CD14-positive monocyte (primary cell): Measurements from ENCODE around the gene PCDHGA2. TPM values are rescaled to one million over a fixed set of nuclear protein-coding genes. Genes with fewer than 3 reads are reported as not detected.

Experiments
- DNase-seq, 3 donors: peaks; one replicate each; pipeline ENCODE4 v3.0.0-alpha.2; 2011 to 2022
- H2AFZ ChIP-seq: 2 replicates; pipeline ENCODE4 v1.6.0; 2012; ENCODE audit warnings: mild to moderate bottlenecking, low read depth, low read length, inconsistent platforms; ENCODE audit not compliant: insufficient read depth, poor library complexity, severe bottlenecking
- H3K27ac ChIP-seq, 2 donors: 1 replicate in 1 of 2; 2 replicates in 1 of 2; pipeline ENCODE4 v1.5.1; 2012 to 2013; ENCODE audit warnings: low read length in 2 of 2, control low read depth in 1 of 2, inconsistent platforms in 1 of 2, low read depth in 1 of 2, mild to moderate bottlenecking in 1 of 2
- H3K27me3 ChIP-seq, 2 donors: one replicate each; pipeline versions ENCODE4 v1.6.0 to v1.6.1; 2011 to 2013; ENCODE audit warnings: low read length in 2 of 2; ENCODE audit not compliant: control insufficient read depth in 2 of 2, insufficient read depth in 2 of 2
- H3K36me3 ChIP-seq, 2 donors: replicated peaks in 1 of 2; 1 replicate in 1 of 2; 2 replicates in 1 of 2; pipeline versions ENCODE4 v1.5.1 to v1.6.1; 2012 to 2013; ENCODE audit warnings: low read length in 2 of 2, control low read depth in 1 of 2, inconsistent platforms in 1 of 2, mild to moderate bottlenecking in 1 of 2; ENCODE audit not compliant: insufficient read depth in 2 of 2, control insufficient read depth in 1 of 2
- H3K4me1 ChIP-seq, 2 donors: 1 replicate in 1 of 2; 2 replicates in 1 of 2; pipeline versions ENCODE4 v1.5.1 to v1.6.1; 2012 to 2013; ENCODE audit warnings: low read length in 2 of 2, control low read depth in 1 of 2, inconsistent platforms in 1 of 2, mild to moderate bottlenecking in 1 of 2, moderate library complexity in 1 of 2; ENCODE audit not compliant: insufficient read depth in 2 of 2, control insufficient read depth in 1 of 2
- H3K4me2 ChIP-seq: replicated peaks from 2 replicates; pipeline ENCODE3; 2012; ENCODE audit warnings: low read length, moderate library complexity, mild to moderate bottlenecking; ENCODE audit not compliant: poor library complexity, severe bottlenecking; ENCODE audit errors: extremely low read depth
- H3K4me3 ChIP-seq, 3 experiments: fragments of 200-600 bp in 1 of 3; sonication (generic) in 1 of 3; replicated peaks in 1 of 3; 1 replicate in 2 of 3; 2 replicates in 1 of 3; pipeline ENCODE4 v1.5.1; 2011 to 2013; ENCODE audit warnings: low read length in 3 of 3, mild to moderate bottlenecking in 3 of 3, control low read depth in 2 of 3, low read depth in 2 of 3, inconsistent platforms in 1 of 3, moderate library complexity in 1 of 3
- H3K79me2 ChIP-seq: 2 replicates; pipeline ENCODE4 v1.6.0; 2012; ENCODE audit warnings: mild to moderate bottlenecking, control low read depth, inconsistent platforms, low read length, moderate library complexity; ENCODE audit not compliant: insufficient read depth
- H3K9ac ChIP-seq: 2 replicates; pipeline ENCODE4 v1.6.0; 2017; ENCODE audit warnings: low read length, mild to moderate bottlenecking; ENCODE audit not compliant: insufficient read depth, poor library complexity, severe bottlenecking
- H3K9me3 ChIP-seq, 2 donors: replicated peaks in 1 of 2; 1 replicate in 1 of 2; 2 replicates in 1 of 2; pipeline versions ENCODE4 v1.5.1 to v1.6.1; 2012 to 2013; ENCODE audit warnings: low read length in 2 of 2, control low read depth in 1 of 2; ENCODE audit not compliant: control insufficient read depth in 1 of 2, insufficient read depth in 1 of 2
- H4K20me1 ChIP-seq: 2 replicates; pipeline ENCODE4 v1.6.0; 2012; ENCODE audit warnings: mild to moderate bottlenecking, low read length, control low read depth, moderate library complexity; ENCODE audit not compliant: insufficient read depth
- H3K27ac Mint-ChIP-seq, 7 donors: one replicate each; pipeline ENCODE4 v1.8.0; 2020; ENCODE audit warnings: mild to moderate bottlenecking in 7 of 7, mixed read lengths in 7 of 7, moderate library complexity in 6 of 7, inconsistent platforms in 2 of 7
- H3K27me3 Mint-ChIP-seq, 3 donors: one replicate each; pipeline ENCODE4 v1.8.0; 2021 to 2022; ENCODE audit warnings: low read depth in 3 of 3, mild to moderate bottlenecking in 3 of 3, mixed read lengths in 3 of 3, moderate library complexity in 3 of 3, inconsistent platforms in 1 of 3
- H3K36me3 Mint-ChIP-seq, 2 donors: one replicate each; pipeline ENCODE4 v1.8.0; 2020; ENCODE audit warnings: mixed read lengths in 2 of 2, inconsistent platforms in 1 of 2, mild to moderate bottlenecking in 1 of 2
- H3K4me1 Mint-ChIP-seq: one replicate; pipeline ENCODE4 v1.8.0; 2020; ENCODE audit warnings: mild to moderate bottlenecking, mixed read lengths
- H3K4me3 Mint-ChIP-seq, 2 donors: one replicate each; pipeline ENCODE4 v1.8.0; 2020; ENCODE audit warnings: mild to moderate bottlenecking in 2 of 2, mixed read lengths in 2 of 2, moderate library complexity in 1 of 2
- H3K9me3 Mint-ChIP-seq, 7 donors: one replicate each; pipeline ENCODE4 v1.8.0; 2020 to 2022; ENCODE audit warnings: mixed read lengths in 7 of 7, mild to moderate bottlenecking in 6 of 7, moderate library complexity in 6 of 7, inconsistent platforms in 2 of 7
- WGBS: methylation state at CpG from one replicate; pipeline ENCODE4 v1.1.5; 2013; ENCODE audit warnings: missing lambda C conversion rate; ENCODE audit not compliant: insufficient coverage; 5-methylcytosine and 5-hydroxymethylcytosine counted together
- intact Hi-C, 2 donors: fragments of 100-400 bp; cut with micrococcal nuclease; formaldehyde crosslinking; loops; one replicate each; pipeline versions ENCODE4 v1.15.0 to v1.15.1; 2023
- polyA plus RNA-seq, 3 donors: library from polyadenylated mRNA; depleted of rRNA in 1 of 3; unstranded in 2 of 3; stranded (reverse) in 1 of 3; fragments of 300-500 nt in 2 of 3; fragments of >200 nt in 1 of 3; fragmentation: Illumina TruSeq in 2 of 3; gene quantifications; 1 replicate in 2 of 3; 2 replicates in 1 of 3; pipeline ENCODE4 v1.2.3, GENCODE V29; 2012 to 2021
- TF ChIP-seq, protein P1 (sequence below): fragments of 200-600 bp; IDR thresholded peaks from one replicate; pipeline ENCODE4 v1.8.0; 2022; ENCODE audit warnings: antibody characterized with exemption, mild to moderate bottlenecking

The PCDHGA2 gene
- polyA plus RNA-seq, 3 donors: not detected

DNA sequence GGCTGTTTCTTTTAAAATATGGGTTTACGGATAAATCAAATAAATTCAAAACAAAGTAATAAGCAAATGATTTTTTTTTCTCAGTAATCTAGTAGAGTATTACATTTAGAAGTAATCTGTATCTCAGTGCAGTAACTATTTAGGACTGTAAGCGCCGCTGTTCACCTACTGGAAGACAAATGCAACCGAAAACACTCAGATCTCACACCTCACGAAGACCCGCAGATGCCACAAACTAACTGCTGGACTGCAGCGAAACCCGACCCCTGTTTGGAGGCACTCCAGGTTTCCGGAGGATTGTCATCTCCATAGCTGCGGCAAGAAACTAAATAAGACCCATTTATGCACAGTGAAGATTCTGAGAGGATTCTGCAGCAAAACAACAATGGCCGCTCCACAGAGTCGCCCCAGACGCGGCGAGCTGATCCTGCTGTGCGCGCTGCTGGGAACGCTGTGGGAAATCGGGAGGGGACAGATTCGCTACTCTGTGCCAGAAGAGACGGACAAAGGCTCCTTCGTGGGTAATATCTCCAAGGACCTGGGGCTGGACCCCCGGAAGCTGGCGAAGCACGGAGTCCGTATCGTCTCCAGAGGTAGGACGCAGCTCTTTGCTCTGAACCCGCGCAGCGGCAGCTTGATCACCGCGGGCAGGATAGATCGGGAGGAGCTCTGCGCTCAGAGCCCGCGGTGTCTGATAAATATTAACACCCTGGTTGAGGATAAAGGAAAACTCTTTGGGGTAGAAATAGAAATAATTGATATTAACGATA lies 54.1 kb downstream of the PCDHGA2 start, which contains the start of gene PCDHGA8:
Gene PCDHGA8 (plus strand): TSS at position 205 of the 770 bp plus-strand sequence. CDS start 181 bp downstream, at position 386.
- Mint-ChIP-seq H3K9me3 (peaks cover 41 to 79% (median 64%) of the 10 kb centered on the region in 7 donors), H3K4me1 (peaks cover 5% of the 10 kb centered on the region), H3K27ac (no peak within 1 kb of the TSS), H3K36me3 (peaks cover 7 to 12% of the 10 kb centered on the region in 2 donors), H3K27me3 (peaks cover 59 to 88% (median 84%) of the 10 kb centered on the region in 3 donors), H3K4me3 (peak within 1 kb of the TSS; percentile 42 to 69)
- Histone ChIP-seq H3K27me3 (peaks cover 53 to 97% of the 10 kb centered on the region in 2 donors), H3K9me3 (peaks cover 50 to 92% of the 10 kb centered on the region in 2 donors), H2AFZ (no peak within 1 kb of the TSS), H3K36me3 (no peaks in the 10 kb centered on the region), H3K27ac (no peak within 1 kb of the TSS), H3K4me1 (no peaks in the 10 kb centered on the region), H3K4me2 (no peak within 1 kb of the TSS), H3K9ac (no peak within 1 kb of the TSS), H3K79me2 (no peaks in the 10 kb centered on the region), H4K20me1 (no peaks in the 10 kb centered on the region), H3K4me3 (no peak within 1 kb of the TSS)
- TF ChIP-seq, protein P1, sequence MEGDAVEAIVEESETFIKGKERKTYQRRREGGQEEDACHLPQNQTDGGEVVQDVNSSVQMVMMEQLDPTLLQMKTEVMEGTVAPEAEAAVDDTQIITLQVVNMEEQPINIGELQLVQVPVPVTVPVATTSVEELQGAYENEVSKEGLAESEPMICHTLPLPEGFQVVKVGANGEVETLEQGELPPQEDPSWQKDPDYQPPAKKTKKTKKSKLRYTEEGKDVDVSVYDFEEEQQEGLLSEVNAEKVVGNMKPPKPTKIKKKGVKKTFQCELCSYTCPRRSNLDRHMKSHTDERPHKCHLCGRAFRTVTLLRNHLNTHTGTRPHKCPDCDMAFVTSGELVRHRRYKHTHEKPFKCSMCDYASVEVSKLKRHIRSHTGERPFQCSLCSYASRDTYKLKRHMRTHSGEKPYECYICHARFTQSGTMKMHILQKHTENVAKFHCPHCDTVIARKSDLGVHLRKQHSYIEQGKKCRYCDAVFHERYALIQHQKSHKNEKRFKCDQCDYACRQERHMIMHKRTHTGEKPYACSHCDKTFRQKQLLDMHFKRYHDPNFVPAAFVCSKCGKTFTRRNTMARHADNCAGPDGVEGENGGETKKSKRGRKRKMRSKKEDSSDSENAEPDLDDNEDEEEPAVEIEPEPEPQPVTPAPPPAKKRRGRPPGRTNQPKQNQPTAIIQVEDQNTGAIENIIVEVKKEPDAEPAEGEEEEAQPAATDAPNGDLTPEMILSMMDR: peak; percentile 12
- intact Hi-C loops: no loop called here
- DNase-seq: no peak
- WGBS: 31% methylated on average over 23 of the region's 38 CpGs

Other genes with a start within 250 kb of the PCDHGA2 start
- gene PCDHB2, start 244.1 kb upstream of the PCDHGA2 start, polyA plus RNA-seq: not detected
- not detected for gene PCDHB3, start 238.3 kb upstream of the PCDHGA2 start, polyA plus RNA-seq
- gene PCDHB4, start 216.9 kb upstream of the PCDHGA2 start, polyA plus RNA-seq: not detected
- gene PCDHB5, start 203.6 kb upstream of the PCDHGA2 start, polyA plus RNA-seq: not detected
- not detected for gene PCDHB6, start 188.7 kb upstream of the PCDHGA2 start, polyA plus RNA-seq
- gene PCDHB7, start 166.1 kb upstream of the PCDHGA2 start, polyA plus RNA-seq: not detected
- not detected for gene PCDHB8, start 161.0 kb upstream of the PCDHGA2 start, polyA plus RNA-seq
- gene PCDHB16, start 156.4 kb upstream of the PCDHGA2 start, polyA plus RNA-seq: not detected
- gene PCDHB9, start 151.6 kb upstream of the PCDHGA2 start, polyA plus RNA-seq: not detected
- not detected for gene PCDHB10, start 146.4 kb upstream of the PCDHGA2 start, polyA plus RNA-seq
- gene PCDHB11, start 139.1 kb upstream of the PCDHGA2 start, polyA plus RNA-seq: not detected
- not detected for gene PCDHB12, start 130.0 kb upstream of the PCDHGA2 start, polyA plus RNA-seq
- not detected for gene PCDHB13, start 124.8 kb upstream of the PCDHGA2 start, polyA plus RNA-seq
- gene PCDHB14, start 115.4 kb upstream of the PCDHGA2 start, polyA plus RNA-seq: not detected
- gene PCDHB15, start 93.4 kb upstream of the PCDHGA2 start, polyA plus RNA-seq: not detected
- not detected for gene SLC25A2, start 34.7 kb upstream of the PCDHGA2 start, polyA plus RNA-seq
- 10 to 100 TPM; 11.8 to 57.5 (median 52.7) TPM for gene TAF7, start 18.0 kb upstream of the PCDHGA2 start, polyA plus RNA-seq
- gene PCDHGA1, start 8.2 kb upstream of the PCDHGA2 start, polyA plus RNA-seq: not detected
- not detected for gene PCDHGA3, start 5.1 kb downstream of the PCDHGA2 start, polyA plus RNA-seq
- not detected for gene PCDHGB1, start 11.3 kb downstream of the PCDHGA2 start, polyA plus RNA-seq
- under 1 TPM in 1 of 3 donors, not detected in 2; 0.03 TPM for gene PCDHGA4, start 16.3 kb downstream of the PCDHGA2 start, polyA plus RNA-seq
- gene PCDHGB2, start 21.2 kb downstream of the PCDHGA2 start, polyA plus RNA-seq: under 1 TPM in 1 of 3 donors, not detected in 2; 0.01 TPM
- not detected for gene PCDHGA5, start 25.4 kb downstream of the PCDHGA2 start, polyA plus RNA-seq
- gene PCDHGB3, start 31.5 kb downstream of the PCDHGA2 start, polyA plus RNA-seq: not detected
- gene PCDHGA6, start 35.1 kb downstream of the PCDHGA2 start, polyA plus RNA-seq: not detected
- not detected for gene PCDHGA7, start 44.0 kb downstream of the PCDHGA2 start, polyA plus RNA-seq
- gene PCDHGB4, start 48.9 kb downstream of the PCDHGA2 start, polyA plus RNA-seq: not detected
- not detected for gene PCDHGA8, start 53.9 kb downstream of the PCDHGA2 start, polyA plus RNA-seq
- under 1 TPM in 2 of 3 donors, not detected in 1; 0.01 to 0.08 TPM for gene PCDHGB5, start 59.2 kb downstream of the PCDHGA2 start, polyA plus RNA-seq
- gene PCDHGA9, start 64.0 kb downstream of the PCDHGA2 start, polyA plus RNA-seq: not detected
- under 1 TPM in 2 of 3 donors, not detected in 1; 0.01 to 0.06 TPM for gene PCDHGB6, start 69.3 kb downstream of the PCDHGA2 start, polyA plus RNA-seq
- gene PCDHGA10, start 74.2 kb downstream of the PCDHGA2 start, polyA plus RNA-seq: not detected
- under 1 TPM in 1 of 3 donors, not detected in 2; 0.04 TPM for gene PCDHGB7, start 78.9 kb downstream of the PCDHGA2 start, polyA plus RNA-seq
- gene PCDHGA11, start 82.3 kb downstream of the PCDHGA2 start, polyA plus RNA-seq: not detected
- gene PCDHGA12, start 91.7 kb downstream of the PCDHGA2 start, polyA plus RNA-seq: under 1 TPM in 1 of 3 donors, not detected in 2; 0.01 TPM
- under 1 TPM in 1 of 3 donors, not detected in 2; 0.33 TPM for gene PCDHGC3, start 137.2 kb downstream of the PCDHGA2 start, polyA plus RNA-seq
- gene PCDHGC4, start 146.3 kb downstream of the PCDHGA2 start, polyA plus RNA-seq: not detected
- not detected for gene PCDHGC5, start 150.3 kb downstream of the PCDHGA2 start, polyA plus RNA-seq